T-cell (primary cell): ENCODE measurements around the gene RGCC. TPM values are rescaled to one million over a fixed set of nuclear protein-coding genes. Genes with fewer than 3 reads are reported as not detected.

Experiments
- total RNA-seq, 35 experiments: library from RNA in 6 of 35; stranded (reverse) in 6 of 35; fragments of 120-200 nt in 1 of 35; gene quantifications; one replicate each; pipeline versions ENCODE4 v1.2.1 to v1.2.4 and lab custom pipeline; 2013 to 2026

Gene RGCC
- total RNA-seq, 5 donors from 2014 or later (not counting 1 experiment from before 2014, with no cell fraction given): 151 to 515 (median 166) TPM

Other genes starting within 250 kb of the RGCC start
- 10 to 100 TPM; 22.1 to 35.5 (median 26.6) TPM for gene MTRF1, start 194.0 kb upstream of the RGCC start, total RNA-seq
- gene NAA16, start 146.3 kb upstream of the RGCC start, total RNA-seq: 10 to 100 TPM; 45.7 to 93.7 (median 49.6) TPM